GM21737 (cell line): ENCODE data around the gene OPTN.

Source experiments
- ATAC-seq: cut with Tn5 transposase; IDR thresholded peaks from one replicate; pipeline ENCODE4 v1.9.1; 2021; ENCODE audit warnings: mild to moderate bottlenecking, moderate library complexity; ENCODE audit not compliant: unreplicated experiment

Gene OPTN

GRCh38 chr10:13180788-13181187 lies 80.8 kb downstream of the OPTN start:
- ATAC-seq = no peak

- ATAC-seq = no peak
Measured at GRCh38 chr10:13182424-13182823, 82.5 kb downstream of the OPTN start.

- ATAC-seq = no peak
Measured at GRCh38 chr10:13183625-13184024, 83.7 kb downstream of the OPTN start.

- ATAC-seq = no peak
Measured at GRCh38 chr10:13184276-13184675, 84.3 kb downstream of the OPTN start.

GRCh38 chr10:13184730-13185514 lies 85.0 kb downstream of the OPTN start:
- no peak for ATAC-seq

- no peak for ATAC-seq
Measured at GRCh38 chr10:13187135-13187534, 87.2 kb downstream of the OPTN start.
